MM.1S (cell line): ENCODE measurements around the gene IDH3G.

Experiments used
- EZH2phosphoT487 ChIP-seq: fragments of 300-600 bp; sonication (generic); IDR thresholded peaks from 2 replicates; pipeline ENCODE4 v1.6.1; 2018; ENCODE audit warnings: antibody characterized with exemption, low read length
- TF ChIP-seq, protein P1 (sequence below): fragments of 300-600 bp; sonication (generic); IDR thresholded peaks from 2 replicates; pipeline ENCODE4 v1.5.1; 2016; ENCODE audit warnings: antibody characterized with exemption, low read length, mixed read lengths

DNA sequence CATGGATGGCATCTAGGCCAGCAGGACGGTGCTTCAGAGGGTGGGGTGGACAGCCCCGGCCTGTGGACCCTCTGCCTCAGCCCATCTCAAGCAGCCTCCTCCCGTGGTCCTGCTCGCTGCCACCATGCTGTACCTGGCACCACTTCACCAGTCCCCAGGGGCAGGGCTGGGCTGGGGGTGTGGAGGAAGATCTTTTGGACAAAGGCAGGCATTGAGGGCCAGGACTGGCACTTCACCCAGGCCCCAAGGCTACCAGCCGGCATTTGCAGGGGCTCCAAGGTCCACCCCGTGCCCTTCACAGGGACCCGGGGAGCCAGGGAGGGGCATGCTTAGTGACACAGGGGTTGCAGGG is 29.4 kb downstream of the IDH3G start:
- TF ChIP-seq, protein P1, sequence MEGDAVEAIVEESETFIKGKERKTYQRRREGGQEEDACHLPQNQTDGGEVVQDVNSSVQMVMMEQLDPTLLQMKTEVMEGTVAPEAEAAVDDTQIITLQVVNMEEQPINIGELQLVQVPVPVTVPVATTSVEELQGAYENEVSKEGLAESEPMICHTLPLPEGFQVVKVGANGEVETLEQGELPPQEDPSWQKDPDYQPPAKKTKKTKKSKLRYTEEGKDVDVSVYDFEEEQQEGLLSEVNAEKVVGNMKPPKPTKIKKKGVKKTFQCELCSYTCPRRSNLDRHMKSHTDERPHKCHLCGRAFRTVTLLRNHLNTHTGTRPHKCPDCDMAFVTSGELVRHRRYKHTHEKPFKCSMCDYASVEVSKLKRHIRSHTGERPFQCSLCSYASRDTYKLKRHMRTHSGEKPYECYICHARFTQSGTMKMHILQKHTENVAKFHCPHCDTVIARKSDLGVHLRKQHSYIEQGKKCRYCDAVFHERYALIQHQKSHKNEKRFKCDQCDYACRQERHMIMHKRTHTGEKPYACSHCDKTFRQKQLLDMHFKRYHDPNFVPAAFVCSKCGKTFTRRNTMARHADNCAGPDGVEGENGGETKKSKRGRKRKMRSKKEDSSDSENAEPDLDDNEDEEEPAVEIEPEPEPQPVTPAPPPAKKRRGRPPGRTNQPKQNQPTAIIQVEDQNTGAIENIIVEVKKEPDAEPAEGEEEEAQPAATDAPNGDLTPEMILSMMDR = no peak
- TF ChIP-seq EZH2phosphoT487 = no peak
